Stimulated activated CD8-positive, alpha-beta memory T cell treated with anti-CD3 and anti-CD28 coated beads, Interleukin-4, amount 100 ng/mL, for 4 hours (primary cell): ENCODE measurements around the gene LTB4R.

Experiments used
- DNase-seq, 2 donors: peaks; one replicate each; pipeline ENCODE4 v3.0.0-alpha.2; 2020; ENCODE audit warnings: low read depth in 2 of 2, low spot score in 1 of 2

LTB4R gene

GRCh38 chr14:24277606-24278321, 33.5 kb upstream of the LTB4R start:
- DNase-seq: no peak

GRCh38 chr14:24278424-24278823, 32.9 kb upstream of the LTB4R start:
- no peak for DNase-seq

GRCh38 chr14:24279301-24280186, 31.8 kb upstream of the LTB4R start:
- no peak for DNase-seq

GRCh38 chr14:24280797-24281460, 30.4 kb upstream of the LTB4R start:
- DNase-seq: no peak

GRCh38 chr14:24281636-24282035, 29.7 kb upstream of the LTB4R start:
- no peak for DNase-seq

- no peak for DNase-seq
Observed at GRCh38 chr14:24282736-24283135, 28.6 kb upstream of the LTB4R start.

- DNase-seq: no peak
Observed at GRCh38 chr14:24283796-24284460, 27.4 kb upstream of the LTB4R start.

- no peak for DNase-seq
Observed at GRCh38 chr14:24284501-24285035, 26.7 kb upstream of the LTB4R start.

GRCh38 chr14:24285351-24285750, 26.0 kb upstream of the LTB4R start:
- no peak for DNase-seq

GRCh38 chr14:24286996-24287395, 24.3 kb upstream of the LTB4R start:
- no peak for DNase-seq

GRCh38 chr14:24289649-24290280, 21.5 kb upstream of the LTB4R start:
- DNase-seq: no peak

GRCh38 chr14:24290746-24291145, 20.6 kb upstream of the LTB4R start:
- no peak for DNase-seq

GRCh38 chr14:24291446-24292117, 19.7 kb upstream of the LTB4R start:
- no peak for DNase-seq

- no peak for DNase-seq
Observed at GRCh38 chr14:24292118-24292807, 19.0 kb upstream of the LTB4R start.

GRCh38 chr14:24293525-24293924, 17.8 kb upstream of the LTB4R start:
- DNase-seq: no peak

- DNase-seq: peak; percentile 46 to 55
Observed at GRCh38 chr14:24296341-24297157, 14.8 kb upstream of the LTB4R start.

GRCh38 chr14:24297190-24297964, 13.9 kb upstream of the LTB4R start:
- DNase-seq: no peak

GRCh38 chr14:24298892-24299254, 12.4 kb upstream of the LTB4R start:
- no peak for DNase-seq
